HepG2 (cell line): ENCODE results near the gene SERHL2. TPM values are rescaled to one million over a fixed set of nuclear protein-coding genes. Genes with fewer than 3 reads are reported as not detected.

Source experiments
- CENPX ChIP-seq: sonication (generic); formaldehyde crosslinking; IDR thresholded peaks from 2 replicates; pipeline ENCODE4 v1.9.0; 2021; ENCODE audit warnings: mild to moderate bottlenecking, missing genetic modification reagents, moderate library complexity
- NFE2L2 ChIP-seq: fragments of 150-350 bp; IDR thresholded peaks from 2 replicates; pipeline ENCODE4 v1.6.1; 2014; ENCODE audit warnings: low read length
- NFIC ChIP-seq: IDR thresholded peaks from 2 replicates; pipeline ENCODE4 v1.6.1; 2012; ENCODE audit warnings: mild to moderate bottlenecking, low read length, inconsistent platforms
- POLR2AphosphoS2 ChIP-seq: IDR thresholded peaks from 2 replicates; pipeline ENCODE4 v1.6.1; 2011; ENCODE audit warnings: low read depth, low read length, improper control_type of control experiment
- TP53 ChIP-seq: sonication (generic); formaldehyde crosslinking; conservative IDR thresholded peaks from 2 replicates; pipeline ENCODE4 v1.4.0; 2020; ENCODE audit warnings: missing genetic modification reagents
- YEATS4 ChIP-seq: sonication (generic); formaldehyde crosslinking; IDR thresholded peaks from 2 replicates; pipeline ENCODE4 v1.4.0; 2020; ENCODE audit warnings: missing genetic modification reagents, borderline replicate concordance
- ZBTB3 ChIP-seq: sonication (generic); formaldehyde crosslinking; IDR thresholded peaks from 2 replicates; pipeline ENCODE4 v1.4.0; 2020; ENCODE audit warnings: low read depth, mild to moderate bottlenecking, moderate library complexity, missing genetic modification reagents, borderline replicate concordance
- ZFX ChIP-seq: sonication (generic); formaldehyde crosslinking; IDR thresholded peaks from 2 replicates; pipeline ENCODE4 v1.4.0; 2020; ENCODE audit warnings: mild to moderate bottlenecking, low read depth, missing genetic modification reagents, moderate library complexity
- ZKSCAN8 ChIP-seq: IDR thresholded peaks from 2 replicates; pipeline ENCODE4 v1.6.1; 2016; ENCODE audit warnings: borderline replicate concordance, missing genetic modification reagents, missing compliant biosample characterization
- ZMYM2 ChIP-seq: sonication (generic); formaldehyde crosslinking; IDR thresholded peaks from 2 replicates; pipeline ENCODE4 v1.8.0; 2022; ENCODE audit warnings: mild to moderate bottlenecking, missing genetic modification reagents
- ZNF589 ChIP-seq: sonication (generic); formaldehyde crosslinking; conservative IDR thresholded peaks from 2 replicates; pipeline ENCODE4 v1.8.0; 2022; ENCODE audit warnings: mild to moderate bottlenecking, moderate library complexity, missing genetic modification reagents
- ZNF7 ChIP-seq: IDR thresholded peaks from 2 replicates; pipeline ENCODE4 v1.6.1; 2016; ENCODE audit warnings: missing biosample characterization, missing genetic modification reagents
- polyA plus RNA-seq, 8 experiments: library from polyadenylated mRNA; depleted of rRNA in 3 of 8; stranded (reverse) in 7 of 8; unstranded in 1 of 8; fragments of >200 nt; fragmentation: Illumina TruSeq in 4 of 8; extraction: Trizol in 4 of 8; gene quantifications; 2 replicates each; pipeline versions ENCODE4 v1.2.1 to v1.2.3, GENCODE V29; 2011 to 2016; ENCODE audit warnings: low read depth in 4 of 8, missing spikeins in 1 of 8, mixed read lengths in 1 of 8; ENCODE audit not compliant: insufficient read depth in 1 of 8
- total RNA-seq, 5 experiments: library from RNA; depleted of rRNA; stranded (reverse); fragments of >200 nt; fragmentation: Illumina TruSeq; extraction: Trizol; gene quantifications; 2 replicates each; pipeline ENCODE4 v1.2.3, GENCODE V29; 2016; ENCODE audit warnings: low read depth in 1 of 5
- TF ChIP-seq, protein P1 (sequence below): sonication (generic); formaldehyde crosslinking; IDR thresholded peaks from 2 replicates; pipeline ENCODE4 v1.9.0; 2021; ENCODE audit warnings: mild to moderate bottlenecking, missing genetic modification reagents
- TF ChIP-seq, protein P2 (sequence below): sonication (generic); formaldehyde crosslinking; IDR thresholded peaks from 2 replicates; pipeline ENCODE4 v1.4.0; 2020; ENCODE audit warnings: mild to moderate bottlenecking, missing genetic modification reagents
- TF ChIP-seq, protein P3 (sequence below): sonication (generic); formaldehyde crosslinking; IDR thresholded peaks from 2 replicates; pipeline ENCODE4 v1.4.0; 2020; ENCODE audit warnings: mild to moderate bottlenecking, low read depth, missing genetic modification reagents

SERHL2 gene
- total and polyA plus RNA-seq, 2 of the 13 experiments (the other 11 are each of a cell fraction or from before 2014, with no cell fraction given) = 1.0 to 1.8 TPM

DNA sequence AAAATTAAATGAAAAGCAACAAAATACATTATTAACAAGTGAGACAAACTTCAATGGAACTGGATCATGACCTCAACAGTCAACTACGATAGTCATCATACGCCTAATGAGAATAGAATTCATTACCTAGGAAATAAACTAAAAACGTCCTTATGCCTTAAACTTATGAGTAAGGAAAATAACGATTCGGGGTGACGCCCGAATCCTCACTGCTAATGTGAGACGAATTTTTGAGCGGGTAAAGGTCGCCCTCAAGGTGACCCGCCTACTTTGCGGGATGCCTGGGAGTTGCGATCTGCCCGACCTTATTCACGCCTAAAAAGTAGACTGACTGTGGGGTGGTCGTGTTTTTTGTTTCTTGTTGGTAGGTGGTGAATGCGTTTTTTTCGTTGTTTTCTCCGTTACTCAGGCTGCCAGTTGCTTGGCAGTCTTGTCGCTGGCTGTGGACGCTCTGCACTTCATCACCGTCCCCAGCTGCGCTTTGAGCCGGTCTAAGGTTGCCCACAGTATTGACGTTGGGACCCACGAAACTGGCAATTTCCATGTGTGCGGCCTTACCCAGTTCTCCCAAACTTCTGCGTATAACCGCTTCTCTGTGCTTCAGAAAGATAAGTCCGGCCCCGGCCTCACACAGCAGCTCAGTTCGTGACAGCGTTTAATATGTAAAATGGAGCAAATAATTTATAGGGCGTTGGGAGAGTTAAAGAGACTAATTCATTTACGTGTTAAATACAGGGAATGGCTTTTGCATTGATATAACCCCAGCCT, 61.5 kb downstream of the SERHL2 start (continued):
- TF ChIP-seq, protein P1, sequence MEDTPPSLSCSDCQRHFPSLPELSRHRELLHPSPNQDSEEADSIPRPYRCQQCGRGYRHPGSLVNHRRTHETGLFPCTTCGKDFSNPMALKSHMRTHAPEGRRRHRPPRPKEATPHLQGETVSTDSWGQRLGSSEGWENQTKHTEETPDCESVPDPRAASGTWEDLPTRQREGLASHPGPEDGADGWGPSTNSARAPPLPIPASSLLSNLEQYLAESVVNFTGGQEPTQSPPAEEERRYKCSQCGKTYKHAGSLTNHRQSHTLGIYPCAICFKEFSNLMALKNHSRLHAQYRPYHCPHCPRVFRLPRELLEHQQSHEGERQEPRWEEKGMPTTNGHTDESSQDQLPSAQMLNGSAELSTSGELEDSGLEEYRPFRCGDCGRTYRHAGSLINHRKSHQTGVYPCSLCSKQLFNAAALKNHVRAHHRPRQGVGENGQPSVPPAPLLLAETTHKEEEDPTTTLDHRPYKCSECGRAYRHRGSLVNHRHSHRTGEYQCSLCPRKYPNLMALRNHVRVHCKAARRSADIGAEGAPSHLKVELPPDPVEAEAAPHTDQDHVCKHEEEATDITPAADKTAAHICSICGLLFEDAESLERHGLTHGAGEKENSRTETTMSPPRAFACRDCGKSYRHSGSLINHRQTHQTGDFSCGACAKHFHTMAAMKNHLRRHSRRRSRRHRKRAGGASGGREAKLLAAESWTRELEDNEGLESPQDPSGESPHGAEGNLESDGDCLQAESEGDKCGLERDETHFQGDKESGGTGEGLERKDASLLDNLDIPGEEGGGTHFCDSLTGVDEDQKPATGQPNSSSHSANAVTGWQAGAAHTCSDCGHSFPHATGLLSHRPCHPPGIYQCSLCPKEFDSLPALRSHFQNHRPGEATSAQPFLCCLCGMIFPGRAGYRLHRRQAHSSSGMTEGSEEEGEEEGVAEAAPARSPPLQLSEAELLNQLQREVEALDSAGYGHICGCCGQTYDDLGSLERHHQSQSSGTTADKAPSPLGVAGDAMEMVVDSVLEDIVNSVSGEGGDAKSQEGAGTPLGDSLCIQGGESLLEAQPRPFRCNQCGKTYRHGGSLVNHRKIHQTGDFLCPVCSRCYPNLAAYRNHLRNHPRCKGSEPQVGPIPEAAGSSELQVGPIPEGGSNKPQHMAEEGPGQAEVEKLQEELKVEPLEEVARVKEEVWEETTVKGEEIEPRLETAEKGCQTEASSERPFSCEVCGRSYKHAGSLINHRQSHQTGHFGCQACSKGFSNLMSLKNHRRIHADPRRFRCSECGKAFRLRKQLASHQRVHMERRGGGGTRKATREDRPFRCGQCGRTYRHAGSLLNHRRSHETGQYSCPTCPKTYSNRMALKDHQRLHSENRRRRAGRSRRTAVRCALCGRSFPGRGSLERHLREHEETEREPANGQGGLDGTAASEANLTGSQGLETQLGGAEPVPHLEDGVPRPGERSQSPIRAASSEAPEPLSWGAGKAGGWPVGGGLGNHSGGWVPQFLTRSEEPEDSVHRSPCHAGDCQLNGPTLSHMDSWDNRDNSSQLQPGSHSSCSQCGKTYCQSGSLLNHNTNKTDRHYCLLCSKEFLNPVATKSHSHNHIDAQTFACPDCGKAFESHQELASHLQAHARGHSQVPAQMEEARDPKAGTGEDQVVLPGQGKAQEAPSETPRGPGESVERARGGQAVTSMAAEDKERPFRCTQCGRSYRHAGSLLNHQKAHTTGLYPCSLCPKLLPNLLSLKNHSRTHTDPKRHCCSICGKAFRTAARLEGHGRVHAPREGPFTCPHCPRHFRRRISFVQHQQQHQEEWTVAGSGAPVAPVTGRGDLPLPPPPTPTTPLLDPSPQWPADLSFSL (CRISPR knock-in tag) = no peak
- TF ChIP-seq, protein P2, sequence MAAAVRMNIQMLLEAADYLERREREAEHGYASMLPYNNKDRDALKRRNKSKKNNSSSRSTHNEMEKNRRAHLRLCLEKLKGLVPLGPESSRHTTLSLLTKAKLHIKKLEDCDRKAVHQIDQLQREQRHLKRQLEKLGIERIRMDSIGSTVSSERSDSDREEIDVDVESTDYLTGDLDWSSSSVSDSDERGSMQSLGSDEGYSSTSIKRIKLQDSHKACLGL = no peak; the same call in 1 of the 2 replicates
- TF ChIP-seq ZMYM2 (CRISPR knock-in tag) (peak; percentile 80; the same call in 1 of the 2 replicates), ZNF589 (CRISPR knock-in tag) (peak; percentile 99), CENPX (CRISPR knock-in tag) (no peak), NFIC (peak; percentile 96), TP53 (CRISPR knock-in tag) (no peak; the same call in 1 of the 2 replicates), NFE2L2 (no peak), YEATS4 (CRISPR knock-in tag) (peak; percentile 78), ZFX (peak; percentile 33), ZBTB3 (CRISPR knock-in tag) (no peak; the same call in 1 of the 2 replicates), ZNF7 (CRISPR knock-in tag) (peak; percentile 40; the same call in 1 of the 2 replicates), ZKSCAN8 (CRISPR knock-in tag) (peak; percentile 87), POLR2AphosphoS2 (peak; percentile 100)
- TF ChIP-seq, protein P3, sequence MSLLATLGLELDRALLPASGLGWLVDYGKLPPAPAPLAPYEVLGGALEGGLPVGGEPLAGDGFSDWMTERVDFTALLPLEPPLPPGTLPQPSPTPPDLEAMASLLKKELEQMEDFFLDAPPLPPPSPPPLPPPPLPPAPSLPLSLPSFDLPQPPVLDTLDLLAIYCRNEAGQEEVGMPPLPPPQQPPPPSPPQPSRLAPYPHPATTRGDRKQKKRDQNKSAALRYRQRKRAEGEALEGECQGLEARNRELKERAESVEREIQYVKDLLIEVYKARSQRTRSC (CRISPR knock-in tag) = 0 out of 2 replicates have a peak, but pooled peaks have one; percentile 76
